Activated T-cell treated with anti-CD3 and anti-CD28 coated beads, Interleukin-2, amount 50 U/mL, for 72 hours (primary cell): ENCODE results near the gene PIP5K1B. TPM values are rescaled to one million over a fixed set of nuclear protein-coding genes. Genes with fewer than 3 reads are reported as not detected.

ENCODE experiments used
- ATAC-seq, 2 donors: fragments of 150-1000 bp; cut with Tn5 transposase; replicated peaks in 1 of 2; 2 replicates each; pipeline ENCODE4 v1.10.0; 2021; ENCODE audit warnings: moderate library complexity in 2 of 2, mild to moderate bottlenecking in 1 of 2
- DNase-seq, 2 donors: peaks; one replicate each; pipeline ENCODE4 v3.0.0; 2021 to 2022; ENCODE audit warnings: mixed read lengths in 1 of 2
- H3K27ac Mint-ChIP-seq: one replicate; pipeline ENCODE4 v1.8.0; 2022; ENCODE audit warnings: mild to moderate bottlenecking, moderate library complexity, mixed read lengths
- H3K27me3 Mint-ChIP-seq: one replicate; pipeline ENCODE4 v1.8.0; 2022; ENCODE audit warnings: low read depth, mixed read lengths
- H3K36me3 Mint-ChIP-seq, 2 donors: one replicate each; pipeline ENCODE4 v1.8.0; 2022; ENCODE audit warnings: mixed read lengths in 2 of 2, mild to moderate bottlenecking in 1 of 2; ENCODE audit not compliant: insufficient read depth in 2 of 2
- H3K4me1 Mint-ChIP-seq: one replicate; pipeline ENCODE4 v1.8.0; 2022; ENCODE audit warnings: low read depth, mixed read lengths
- H3K4me3 Mint-ChIP-seq, 2 donors: one replicate each; pipeline ENCODE4 v1.8.0; 2022; ENCODE audit warnings: mild to moderate bottlenecking in 2 of 2, mixed read lengths in 2 of 2, moderate library complexity in 2 of 2
- H3K9me3 Mint-ChIP-seq, 2 donors: one replicate each; pipeline ENCODE4 v1.8.0; 2022; ENCODE audit warnings: mixed read lengths in 2 of 2
- total RNA-seq, 2 donors: library from RNA; stranded (reverse); gene quantifications; one replicate each; pipeline ENCODE4 v1.2.3, GENCODE V29; 2022

PIP5K1B gene
- total RNA-seq, 2 donors from 2014 or later = 2.5 to 2.8 TPM

DNA sequence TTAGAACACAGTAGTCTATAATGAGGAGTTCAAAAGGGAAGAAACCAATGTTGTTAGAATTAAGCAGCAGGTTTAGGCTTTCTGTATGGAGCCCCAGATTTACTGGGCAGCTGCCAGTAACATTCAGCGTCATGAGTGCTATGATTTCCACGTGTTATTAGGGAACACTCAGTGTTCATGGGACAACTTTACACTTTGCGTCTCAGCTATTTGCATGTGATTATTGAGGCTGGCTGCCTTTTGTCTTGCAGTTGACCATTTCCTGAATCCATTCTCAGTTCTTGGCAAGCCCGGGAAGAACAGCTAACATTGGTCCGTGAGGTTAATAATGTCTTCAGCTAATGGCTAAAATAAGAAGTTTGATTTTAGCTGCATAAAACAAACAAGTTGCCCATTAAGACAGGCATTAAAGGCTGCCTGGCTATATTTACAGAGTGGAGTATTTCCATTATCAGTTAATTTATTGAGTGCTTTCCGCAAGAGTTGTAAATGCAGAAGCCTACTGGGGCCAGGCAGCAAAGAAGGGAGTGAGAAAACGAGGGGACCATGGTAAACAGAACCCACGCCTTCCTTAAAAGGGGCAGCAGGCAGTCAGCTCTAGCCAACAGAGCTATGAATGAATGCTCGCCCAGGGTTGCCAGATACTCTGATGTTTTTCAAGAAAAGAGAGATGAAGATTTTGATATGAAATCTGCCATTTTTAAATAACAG is 120.9 kb downstream of the PIP5K1B start:
- H3K27ac Mint-ChIP-seq = no peak overlapping the region
- H3K4me1 Mint-ChIP-seq = no peaks in the 10 kb centered on the region
- H3K9me3 Mint-ChIP-seq = no peaks in the 10 kb centered on the region
- H3K4me3 Mint-ChIP-seq = no peak overlapping the region
- DNase-seq = no peak
- no peaks in the 10 kb centered on the region for H3K36me3 Mint-ChIP-seq
- peaks cover 7% of the 10 kb centered on the region for H3K27me3 Mint-ChIP-seq
- no peak for ATAC-seq

GRCh38 chr9:68827837-68828744 is 123.1 kb downstream of the PIP5K1B start:
- DNase-seq (no peak), ATAC-seq (no peak)
- Mint-ChIP-seq H3K4me3 (no peak overlapping the region), H3K36me3 (no peaks in the 10 kb centered on the region), H3K27me3 (peaks cover 7% of the 10 kb centered on the region), H3K27ac (no peak overlapping the region), H3K9me3 (no peaks in the 10 kb centered on the region), H3K4me1 (no peaks in the 10 kb centered on the region)

DNA sequence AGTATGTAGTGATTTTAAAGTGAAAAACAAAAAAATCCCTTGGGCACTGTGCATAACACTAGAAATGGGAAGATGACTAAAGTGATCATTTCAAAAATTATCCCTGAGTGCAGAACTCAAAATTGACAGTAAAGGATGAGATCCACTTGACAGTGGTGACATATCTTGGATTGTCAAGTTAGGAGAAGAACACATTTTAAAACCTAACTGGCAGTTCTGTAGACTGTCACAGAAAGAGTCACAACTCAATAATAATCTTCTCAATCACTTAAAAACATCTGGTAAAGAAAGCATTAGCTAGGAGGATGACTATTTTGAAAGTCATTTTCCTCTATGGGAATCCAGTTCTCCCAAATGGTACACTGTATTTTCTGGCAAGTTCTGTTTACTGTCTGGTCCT is 127.1 kb downstream of the PIP5K1B start:
- Mint-ChIP-seq H3K9me3 (no peaks in the 10 kb centered on the region), H3K4me1 (no peaks in the 10 kb centered on the region), H3K27ac (no peak overlapping the region), H3K36me3 (no peaks in the 10 kb centered on the region), H3K27me3 (no peaks in the 10 kb centered on the region), H3K4me3 (no peak overlapping the region)
- no peak for ATAC-seq
- no peak for DNase-seq

DNA sequence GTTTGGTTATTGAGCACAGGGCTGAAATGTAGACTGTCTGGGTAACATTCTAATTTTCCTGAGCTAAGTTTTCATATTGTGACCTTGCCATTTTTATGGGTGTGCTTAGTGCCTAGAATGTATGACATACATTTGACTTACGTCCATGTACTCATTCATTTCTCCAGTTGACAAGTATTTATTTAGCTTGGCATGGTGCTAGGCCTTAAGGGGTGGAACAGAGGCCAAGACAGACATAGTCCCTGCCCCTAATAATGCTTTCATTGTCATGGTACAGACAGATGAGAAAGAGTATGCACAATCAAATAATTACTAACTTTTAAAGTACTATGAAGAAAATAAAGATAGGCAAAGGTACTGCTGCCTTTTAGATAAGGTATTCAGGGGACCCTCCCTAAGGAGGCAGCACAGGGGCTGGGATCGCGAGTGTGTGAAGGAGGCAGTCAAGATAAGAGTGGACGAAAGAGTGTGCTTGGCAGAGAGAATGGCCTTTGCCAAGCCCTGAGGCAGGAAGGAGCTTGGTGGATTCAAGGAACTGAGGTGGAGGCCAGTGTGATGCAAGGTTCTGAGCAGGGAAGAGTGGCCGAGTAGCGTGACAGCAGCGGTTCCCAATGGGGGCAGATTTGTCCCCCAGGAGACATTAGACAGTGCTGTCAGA is 128.0 kb downstream of the PIP5K1B start:
- H3K4me3 Mint-ChIP-seq = no peak overlapping the region
- no peaks in the 10 kb centered on the region for H3K4me1 Mint-ChIP-seq
- no peaks in the 10 kb centered on the region for H3K9me3 Mint-ChIP-seq
- H3K27me3 Mint-ChIP-seq = no peaks in the 10 kb centered on the region
- no peak overlapping the region for H3K27ac Mint-ChIP-seq
- no peaks in the 10 kb centered on the region for H3K36me3 Mint-ChIP-seq
- ATAC-seq = no peak
- DNase-seq = no peak

- H3K36me3 Mint-ChIP-seq = no peaks in the 10 kb centered on the region
- no peak overlapping the region for H3K27ac Mint-ChIP-seq
- ATAC-seq = no peak
- no peaks in the 10 kb centered on the region for H3K4me1 Mint-ChIP-seq
- no peaks in the 10 kb centered on the region for H3K9me3 Mint-ChIP-seq
- H3K27me3 Mint-ChIP-seq = peaks cover 5% of the 10 kb centered on the region
- H3K4me3 Mint-ChIP-seq = no peak overlapping the region
- DNase-seq = no peak
These were observed 130.0 kb downstream of the PIP5K1B start for GRCh38 chr9:68834931-68835520.

DNA sequence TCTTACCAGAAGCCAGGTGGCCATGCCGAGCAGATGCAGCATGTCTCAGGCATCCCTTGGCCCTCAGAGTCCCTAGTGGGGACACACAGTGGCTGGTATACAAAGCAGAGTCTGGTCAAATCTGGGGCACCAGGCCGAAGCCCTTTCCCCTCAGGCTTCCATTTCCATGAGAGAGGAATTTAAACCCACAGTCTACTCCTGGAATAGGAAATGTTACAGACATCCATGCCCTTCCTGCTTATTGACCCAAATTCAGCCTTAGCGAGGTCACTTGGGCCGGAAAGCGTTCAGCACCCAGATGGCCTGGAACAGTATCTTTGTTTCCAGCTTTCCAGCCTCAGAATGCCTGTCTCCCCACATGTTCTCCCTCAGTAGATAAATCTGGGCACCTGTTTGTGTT is 131.7 kb downstream of the PIP5K1B start:
- no peak for ATAC-seq
- peaks cover 5% of the 10 kb centered on the region for H3K27me3 Mint-ChIP-seq
- no peak for DNase-seq
- H3K4me1 Mint-ChIP-seq = no peaks in the 10 kb centered on the region
- no peaks in the 10 kb centered on the region for H3K36me3 Mint-ChIP-seq
- no peak overlapping the region for H3K4me3 Mint-ChIP-seq
- H3K27ac Mint-ChIP-seq = no peak overlapping the region
- no peaks in the 10 kb centered on the region for H3K9me3 Mint-ChIP-seq

DNA sequence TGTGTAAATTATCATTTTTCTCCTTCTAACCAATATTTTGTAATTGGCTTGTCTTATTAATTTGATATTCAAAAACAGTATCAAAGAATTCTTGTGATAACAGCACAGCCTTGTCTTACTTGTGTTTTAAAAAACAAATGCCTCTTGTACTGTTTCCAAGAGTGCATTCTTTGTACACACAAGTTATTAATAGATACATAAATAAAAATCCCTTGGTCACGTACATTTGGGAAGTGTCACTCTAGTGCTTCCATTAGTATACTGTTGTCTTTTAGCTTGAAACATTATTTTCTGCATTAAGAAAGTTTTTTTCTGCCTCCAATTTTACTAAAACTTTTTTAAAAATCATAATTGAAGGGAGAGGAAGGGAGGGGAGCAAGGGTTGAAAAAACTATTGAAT is 133.2 kb downstream of the PIP5K1B start:
- Mint-ChIP-seq H3K4me1 (no peaks in the 10 kb centered on the region), H3K9me3 (no peaks in the 10 kb centered on the region), H3K36me3 (no peaks in the 10 kb centered on the region), H3K4me3 (no peak overlapping the region), H3K27me3 (peaks cover 5% of the 10 kb centered on the region), H3K27ac (no peak overlapping the region)
- no peak for DNase-seq
- no peak for ATAC-seq

DNA sequence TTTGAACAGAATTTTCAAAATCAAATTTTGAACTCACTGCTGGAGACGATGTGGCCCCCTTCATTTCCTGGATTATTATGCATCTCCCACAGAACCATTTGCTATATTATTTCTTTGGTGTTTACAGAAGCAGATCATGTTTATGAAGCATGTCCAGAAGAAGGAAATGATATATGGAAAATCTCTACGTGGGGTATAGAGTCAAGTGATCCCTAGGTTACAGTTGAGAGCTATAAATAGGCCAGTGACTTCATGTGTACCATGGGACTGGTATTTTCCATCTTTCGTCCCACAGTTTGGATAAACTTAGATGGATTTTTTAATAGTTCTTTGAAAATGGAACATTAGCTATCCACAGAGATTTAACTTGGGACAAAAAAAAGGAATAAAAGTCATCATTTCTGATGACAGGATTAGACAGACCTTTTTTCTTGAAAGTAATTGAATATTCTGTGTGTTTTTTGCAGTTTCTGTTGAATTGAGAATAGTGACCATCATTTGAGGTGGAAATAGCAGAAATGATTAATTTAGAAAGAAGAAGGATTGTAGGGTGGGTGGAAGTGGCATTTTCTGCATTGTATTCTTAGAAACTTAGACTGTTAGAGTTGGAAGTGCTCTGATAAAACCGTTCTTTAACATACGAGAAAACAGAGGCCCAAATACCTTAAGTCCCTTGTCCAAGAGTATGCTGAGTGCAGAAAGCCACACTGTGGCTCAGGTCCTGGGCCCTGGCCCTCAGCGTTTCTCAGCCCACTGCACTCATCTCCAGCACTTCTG is 136.4 kb downstream of the PIP5K1B start:
- no peak for ATAC-seq
- no peak overlapping the region for H3K27ac Mint-ChIP-seq

GRCh38 chr9:68842568-68842967 is 137.5 kb downstream of the PIP5K1B start:
- no peak overlapping the region for H3K4me3 Mint-ChIP-seq
- H3K27ac Mint-ChIP-seq = no peak overlapping the region
- peaks cover 0 to 2% of the 10 kb centered on the region in 2 donors for H3K9me3 Mint-ChIP-seq
- ATAC-seq = no peak
- no peaks in the 10 kb centered on the region for H3K4me1 Mint-ChIP-seq
- H3K36me3 Mint-ChIP-seq = no peaks in the 10 kb centered on the region
- no peak for DNase-seq
- peaks cover 5% of the 10 kb centered on the region for H3K27me3 Mint-ChIP-seq

More for the DNA sequence above, 136.4 kb downstream of the PIP5K1B start:
- Mint-ChIP-seq H3K36me3 (no peaks in the 10 kb centered on the region), H3K4me3 (no peak overlapping the region), H3K9me3 (peaks cover 0 to 2% of the 10 kb centered on the region in 2 donors), H3K4me1 (no peaks in the 10 kb centered on the region), H3K27me3 (peaks cover 5% of the 10 kb centered on the region)
- no peak for DNase-seq

DNA sequence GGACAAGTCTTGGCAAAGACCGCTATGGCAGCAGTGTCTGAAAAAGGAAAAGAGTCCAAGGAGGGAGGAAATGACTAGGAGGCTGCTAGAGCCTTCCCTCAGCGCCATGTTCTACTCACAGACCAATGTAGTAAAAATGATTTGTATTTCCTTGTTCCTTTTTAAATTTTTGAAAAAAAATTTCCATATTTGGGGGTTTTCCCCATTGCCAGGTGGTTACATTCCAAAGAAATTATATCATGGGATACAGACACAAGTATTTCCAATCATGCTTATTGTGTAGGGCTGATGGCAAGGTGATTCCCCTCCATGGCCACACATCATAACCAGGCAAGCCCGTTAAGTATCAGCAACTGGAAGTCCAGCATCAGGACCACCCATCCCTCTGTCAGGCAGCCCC is 138.2 kb downstream of the PIP5K1B start:
- Mint-ChIP-seq H3K36me3 (no peaks in the 10 kb centered on the region), H3K27me3 (peaks cover 5% of the 10 kb centered on the region), H3K4me1 (no peaks in the 10 kb centered on the region), H3K27ac (no peak overlapping the region), H3K4me3 (no peak overlapping the region), H3K9me3 (peaks cover 0 to 2% of the 10 kb centered on the region in 2 donors)
- DNase-seq = no peak
- no peak for ATAC-seq

GRCh38 chr9:68844157-68844556 is 139.1 kb downstream of the PIP5K1B start:
- H3K4me1 Mint-ChIP-seq = no peaks in the 10 kb centered on the region
- no peaks in the 10 kb centered on the region for H3K36me3 Mint-ChIP-seq

More at GRCh38 chr9:68844157-68844556, 139.1 kb downstream of the PIP5K1B start:
- ATAC-seq (no peak), DNase-seq (no peak)
- Mint-ChIP-seq H3K27me3 (peaks cover 4% of the 10 kb centered on the region), H3K9me3 (peaks cover 0 to 2% of the 10 kb centered on the region in 2 donors), H3K27ac (no peak overlapping the region), H3K4me3 (no peak overlapping the region)
